ENCODE measurements around the gene ECHS1. TPM values are rescaled to one million over a fixed set of nuclear protein-coding genes. Genes with fewer than 3 reads are reported as not detected.
"Not testable (repeated sequence)": the region's sequence is repeated elsewhere in the genome, so short reads cannot be mapped to it uniquely, and the experiment has no call there.

Gene ECHS1
- total RNA-seq, 6 experiments from 2014 or later = 105 to 137 (median 114) TPM

DNA sequence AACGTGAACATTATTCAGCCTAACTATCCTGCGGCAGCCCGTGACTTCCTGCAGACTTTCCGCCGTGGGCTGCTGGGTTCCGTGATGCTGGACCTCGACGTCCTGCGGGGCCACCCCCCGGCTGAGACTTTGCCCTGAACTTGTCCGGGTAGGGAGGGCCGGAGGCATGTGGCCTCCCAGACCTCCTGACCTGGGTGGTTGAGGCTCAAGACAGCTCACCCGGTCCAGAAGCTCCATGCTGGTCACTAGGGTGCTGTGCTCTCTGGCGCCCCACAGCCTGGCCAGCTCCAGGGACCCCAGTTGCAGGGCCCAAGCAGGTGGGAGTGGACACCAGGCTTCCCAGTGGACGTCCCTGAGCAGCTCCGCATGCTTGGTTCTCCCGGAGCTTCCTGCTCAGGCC, 46.9 kb upstream of the ECHS1 start:
- H3K9me3 Mint-ChIP-seq = 0 out of 2 replicates have a peak, but pooled peaks cover 5% of the 10 kb centered on the region
- H3K36me3 Mint-ChIP-seq (ENCODE audit: low read depth) = peaks cover 13% of the 10 kb centered on the region
- H3K4me1 Mint-ChIP-seq (ENCODE audit: low read depth) = no peaks in the 10 kb centered on the region
- no peak for DNase-seq
- no peak overlapping the region for H3K4me3 Mint-ChIP-seq
- TF ChIP-seq, protein P1, sequence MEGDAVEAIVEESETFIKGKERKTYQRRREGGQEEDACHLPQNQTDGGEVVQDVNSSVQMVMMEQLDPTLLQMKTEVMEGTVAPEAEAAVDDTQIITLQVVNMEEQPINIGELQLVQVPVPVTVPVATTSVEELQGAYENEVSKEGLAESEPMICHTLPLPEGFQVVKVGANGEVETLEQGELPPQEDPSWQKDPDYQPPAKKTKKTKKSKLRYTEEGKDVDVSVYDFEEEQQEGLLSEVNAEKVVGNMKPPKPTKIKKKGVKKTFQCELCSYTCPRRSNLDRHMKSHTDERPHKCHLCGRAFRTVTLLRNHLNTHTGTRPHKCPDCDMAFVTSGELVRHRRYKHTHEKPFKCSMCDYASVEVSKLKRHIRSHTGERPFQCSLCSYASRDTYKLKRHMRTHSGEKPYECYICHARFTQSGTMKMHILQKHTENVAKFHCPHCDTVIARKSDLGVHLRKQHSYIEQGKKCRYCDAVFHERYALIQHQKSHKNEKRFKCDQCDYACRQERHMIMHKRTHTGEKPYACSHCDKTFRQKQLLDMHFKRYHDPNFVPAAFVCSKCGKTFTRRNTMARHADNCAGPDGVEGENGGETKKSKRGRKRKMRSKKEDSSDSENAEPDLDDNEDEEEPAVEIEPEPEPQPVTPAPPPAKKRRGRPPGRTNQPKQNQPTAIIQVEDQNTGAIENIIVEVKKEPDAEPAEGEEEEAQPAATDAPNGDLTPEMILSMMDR (IDR thresholded peaks at IDR 0.05) = no peak
- peaks cover 2% of the 10 kb centered on the region; the same call in 1 of the 2 replicates for H3K27me3 Mint-ChIP-seq (ENCODE audit: insufficient read depth)
- H3K27ac Mint-ChIP-seq = no peak overlapping the region

DNA sequence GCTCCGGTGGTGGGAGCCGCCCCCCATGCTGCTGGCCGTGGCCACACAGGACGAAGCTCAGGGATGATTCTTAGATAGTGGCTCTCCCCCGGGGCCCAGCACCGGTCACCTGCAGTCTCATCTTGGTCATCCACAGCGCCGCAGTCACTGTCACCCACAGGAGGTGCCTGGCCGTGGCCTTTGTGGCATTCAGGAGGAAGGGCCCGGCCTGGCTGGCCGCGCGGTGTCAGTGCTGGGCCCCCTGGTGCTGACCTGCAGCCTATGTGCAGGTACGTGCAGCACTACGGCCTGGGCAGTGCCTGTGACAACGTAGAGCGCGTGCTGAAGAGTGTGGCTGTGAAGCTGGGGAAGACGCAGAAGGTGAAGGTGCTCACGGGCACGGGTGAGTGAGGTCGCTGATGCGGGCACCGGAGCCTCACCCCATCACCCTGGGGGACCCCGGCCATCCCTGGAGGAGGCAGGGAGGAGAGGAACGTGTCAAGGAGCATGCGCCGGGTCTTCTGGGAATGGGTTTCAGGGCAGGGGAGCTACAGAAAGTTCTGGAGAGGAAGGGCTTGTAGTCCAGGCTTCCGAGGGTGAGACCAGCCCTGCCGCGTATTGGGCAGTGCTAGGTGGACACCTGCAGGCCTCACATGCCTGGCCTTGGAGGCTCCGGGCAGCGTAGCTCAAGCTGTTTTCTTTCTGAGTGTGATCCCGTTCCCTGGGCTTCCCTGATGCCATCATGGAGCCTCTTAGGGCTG, 46.2 kb upstream of the ECHS1 start:
- Mint-ChIP-seq H3K36me3 (ENCODE audit: low read depth) (peaks cover 16% of the 10 kb centered on the region), H3K27me3 (ENCODE audit: insufficient read depth) (peaks cover 2% of the 10 kb centered on the region; the same call in 1 of the 2 replicates), H3K4me1 (ENCODE audit: low read depth) (no peaks in the 10 kb centered on the region), H3K4me3 (no peak overlapping the region), H3K27ac (no peak overlapping the region), H3K9me3 (0 out of 2 replicates have a peak, but pooled peaks cover 5% of the 10 kb centered on the region)
- no peak for DNase-seq
- TF ChIP-seq, protein P1 (IDR thresholded peaks at IDR 0.05) = no peak

DNA sequence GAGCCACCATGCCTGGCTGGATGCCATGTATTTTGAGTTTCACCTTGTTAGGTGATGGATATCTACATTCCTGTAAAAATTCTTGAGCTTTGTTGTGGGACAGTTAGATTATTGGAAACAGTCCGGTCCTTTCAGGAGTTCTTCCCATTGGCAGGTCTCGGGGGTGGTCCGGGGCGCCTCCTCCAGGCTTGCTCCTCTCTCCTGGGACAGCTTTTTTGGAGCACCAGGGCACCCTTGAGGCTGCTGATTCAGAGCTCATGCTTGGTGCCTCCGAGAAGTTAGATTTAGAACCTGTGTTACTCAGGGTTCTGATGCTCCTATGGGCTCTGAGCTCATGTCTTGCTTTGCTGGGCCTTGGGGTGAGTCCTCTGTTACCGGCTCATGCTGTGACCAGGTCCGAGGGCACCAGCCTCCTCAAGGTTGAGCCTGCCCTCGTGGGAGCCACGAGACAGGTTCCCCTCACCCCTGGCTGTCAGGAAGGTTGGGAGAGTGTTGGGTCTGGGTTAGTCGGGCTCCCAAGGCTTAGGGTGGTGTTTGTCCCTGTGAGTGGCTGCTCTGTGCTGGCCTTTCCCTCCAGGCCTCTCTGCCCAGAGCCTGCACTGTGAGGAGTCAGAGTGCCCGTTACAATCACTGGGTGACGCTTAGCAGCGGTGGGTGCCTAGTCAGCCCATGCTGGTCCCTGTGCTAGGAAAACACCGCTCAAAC, 45.3 kb upstream of the ECHS1 start:
- TF ChIP-seq, protein P1 (IDR thresholded peaks at IDR 0.05) = no peak
- Mint-ChIP-seq H3K4me3 (no peak overlapping the region), H3K27ac (no peak overlapping the region), H3K4me1 (ENCODE audit: low read depth) (no peaks in the 10 kb centered on the region), H3K9me3 (0 out of 2 replicates have a peak, but pooled peaks cover 5% of the 10 kb centered on the region), H3K36me3 (ENCODE audit: low read depth) (peaks cover 19% of the 10 kb centered on the region), H3K27me3 (ENCODE audit: insufficient read depth) (peaks cover 2% of the 10 kb centered on the region; the same call in 1 of the 2 replicates)
- DNase-seq = no peak

DNA sequence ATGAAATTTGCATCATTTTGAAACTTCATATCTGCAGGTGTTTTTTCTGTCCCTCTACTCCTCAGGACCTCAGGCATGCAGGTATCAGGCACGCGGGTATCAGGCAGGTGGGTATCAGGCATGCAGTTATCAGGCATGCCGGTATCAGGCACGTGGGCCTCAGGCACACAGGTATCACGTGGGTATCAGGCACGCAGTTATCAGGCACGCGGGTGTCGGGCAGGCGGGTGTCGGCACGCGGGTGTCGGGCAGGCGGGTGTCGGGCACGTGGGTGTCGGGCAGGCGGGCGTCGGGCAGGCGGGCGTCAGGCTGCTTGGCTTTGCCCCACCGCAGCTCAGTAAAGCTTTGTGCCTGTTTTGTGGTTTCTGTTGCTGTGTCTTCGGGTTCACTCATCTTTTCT, 42.6 kb upstream of the ECHS1 start:
- Mint-ChIP-seq H3K36me3 (ENCODE audit: low read depth) (peaks cover 43% of the 10 kb centered on the region), H3K4me3 (no peak overlapping the region), H3K4me1 (ENCODE audit: low read depth) (no peaks in the 10 kb centered on the region), H3K9me3 (peaks cover 27% of the 10 kb centered on the region), H3K27ac (no peak overlapping the region), H3K27me3 (ENCODE audit: insufficient read depth) (peaks cover 3% of the 10 kb centered on the region)
- no peak for DNase-seq
- TF ChIP-seq, protein P1 (IDR thresholded peaks at IDR 0.05) = no peak

DNA sequence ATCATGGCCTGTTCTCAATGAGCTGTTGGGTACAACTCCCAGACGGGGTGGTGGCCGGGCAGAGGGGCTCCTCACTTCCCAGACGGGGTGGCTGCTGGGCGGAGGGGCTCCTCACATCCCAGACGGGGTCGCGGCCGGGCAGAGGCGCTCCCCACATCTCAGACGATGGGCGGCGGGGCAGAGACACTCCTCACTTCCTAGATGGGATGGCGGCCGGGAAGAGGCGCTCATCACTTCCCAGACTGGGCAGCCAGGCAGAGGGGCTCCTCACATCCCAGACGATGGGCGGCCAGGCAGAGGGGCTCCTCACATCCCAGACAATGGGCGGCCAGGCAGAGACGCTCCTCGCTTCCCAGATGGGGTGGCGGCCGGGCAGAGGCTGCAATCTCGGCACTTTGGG, 41.2 kb upstream of the ECHS1 start:
- H3K36me3 Mint-ChIP-seq (ENCODE audit: low read depth) = peaks cover 57% of the 10 kb centered on the region
- H3K4me3 Mint-ChIP-seq; DNase-seq; H3K27ac Mint-ChIP-seq; H3K27me3 Mint-ChIP-seq (ENCODE audit: insufficient read depth); H3K4me1 Mint-ChIP-seq (ENCODE audit: low read depth): not testable (repeated sequence)
- H3K9me3 Mint-ChIP-seq = peaks cover 33% of the 10 kb centered on the region

DNA sequence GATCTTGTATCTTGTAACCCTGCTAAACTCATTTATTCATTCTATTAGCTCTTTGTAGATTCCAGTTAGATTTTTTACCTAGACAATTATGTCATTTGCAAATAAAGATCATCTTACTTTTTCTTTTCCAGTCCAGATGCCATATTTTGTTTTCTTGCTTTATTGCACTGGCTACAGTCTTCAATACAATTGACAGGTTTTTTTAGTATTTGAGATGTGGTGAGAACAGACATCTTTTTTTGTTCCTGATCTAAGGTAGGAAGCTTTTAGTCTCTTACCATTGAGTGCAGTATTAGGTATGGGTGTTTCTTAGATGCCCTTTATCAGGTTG, 39.2 kb upstream of the ECHS1 start:
- TF ChIP-seq, protein P1 (IDR thresholded peaks at IDR 0.05) = no peak
- H3K4me1 Mint-ChIP-seq (ENCODE audit: low read depth) = peaks cover 5% of the 10 kb centered on the region; the same call in 1 of the 2 replicates
- H3K36me3 Mint-ChIP-seq (ENCODE audit: low read depth) = peaks cover 75% of the 10 kb centered on the region
- H3K27me3 Mint-ChIP-seq (ENCODE audit: insufficient read depth) = peaks cover 1% of the 10 kb centered on the region
- H3K9me3 Mint-ChIP-seq = peaks cover 33% of the 10 kb centered on the region
- H3K27ac Mint-ChIP-seq = no peak overlapping the region
- H3K4me3 Mint-ChIP-seq = no peak overlapping the region
- DNase-seq = no peak
